H1 (cell line): ENCODE measurements around the gene SCG2. TPM values are rescaled to one million over a fixed set of nuclear protein-coding genes. Genes with fewer than 3 reads are reported as not detected.

Experiments used
- CHD2 ChIP-seq: IDR thresholded peaks from 2 replicates; pipeline ENCODE4 v1.6.1; 2012; ENCODE audit warnings: low read length, improper control_type of control experiment
- CREB1 ChIP-seq: IDR thresholded peaks from 2 replicates; pipeline ENCODE4 v1.6.1; 2012; ENCODE audit warnings: inconsistent platforms
- HDAC6 ChIP-seq: IDR thresholded peaks from one replicate; pipeline ENCODE4 v1.7.1; 2012; ENCODE audit warnings: low read depth, mild to moderate bottlenecking, inconsistent platforms, low read length, moderate library complexity
- JUND ChIP-seq: IDR thresholded peaks from 2 replicates; pipeline ENCODE4 v1.6.1; 2011; ENCODE audit warnings: mild to moderate bottlenecking, improper control_type of control experiment, low read length
- RNF2 ChIP-seq: fragments of 200-900, 300-1000 bp; sonication (generic); IDR thresholded peaks from 2 replicates; pipeline ENCODE4 v1.7.1; 2016; ENCODE audit warnings: borderline replicate concordance, low read depth, mild to moderate bottlenecking, antibody characterized with exemption, low read length; ENCODE audit not compliant: poor library complexity, severe bottlenecking; ENCODE audit errors: missing control alignments
- RXRA ChIP-seq: IDR thresholded peaks from 2 replicates; pipeline ENCODE4 v1.6.1; 2011; ENCODE audit warnings: low read depth, mild to moderate bottlenecking, low read length, moderate library complexity; ENCODE audit not compliant: insufficient read depth
- SP2 ChIP-seq: IDR thresholded peaks from 2 replicates; pipeline ENCODE4 v1.6.1; 2012; ENCODE audit warnings: mild to moderate bottlenecking, low read length, inconsistent platforms
- TBP ChIP-seq: IDR thresholded peaks from 2 replicates; pipeline ENCODE4 v1.6.1; 2011; ENCODE audit warnings: low read depth, low read length, improper control_type of control experiment
- TEAD4 ChIP-seq: IDR thresholded peaks from 2 replicates; pipeline ENCODE4 v1.6.1; 2012; ENCODE audit warnings: low read depth, low read length, inconsistent platforms, mixed read lengths
- polyA plus RNA-seq, 7 experiments: library from polyadenylated mRNA; depleted of rRNA in 3 of 7; stranded (reverse) in 5 of 7; unstranded in 2 of 7; fragments of >200 nt in 5 of 7; fragments of 200-250 nt in 2 of 7; gene quantifications; 1 replicate in 5 of 7; 2 replicates in 1 of 7; 4 replicates in 1 of 7; pipeline versions ENCODE4 v1.2.1 to v1.2.3, GENCODE V29; 2011 to 2013; ENCODE audit warnings: missing spikeins in 2 of 7, mixed read lengths in 2 of 7
- total RNA-seq: library from RNA; stranded (reverse); fragmentation: NEBNext Ultra II Directional; extraction: Animal tissue kit (Norgen Biotek cat#: 25700); gene quantifications from 2 replicates; pipeline ENCODE4 v1.2.1, GENCODE V29; 2021

SCG2 gene
- total and polyA plus RNA-seq, 2 of the 8 experiments (the other 6 are each of a cell fraction or from before 2014, with no cell fraction given), result 0.54 to 1.0 TPM

DNA sequence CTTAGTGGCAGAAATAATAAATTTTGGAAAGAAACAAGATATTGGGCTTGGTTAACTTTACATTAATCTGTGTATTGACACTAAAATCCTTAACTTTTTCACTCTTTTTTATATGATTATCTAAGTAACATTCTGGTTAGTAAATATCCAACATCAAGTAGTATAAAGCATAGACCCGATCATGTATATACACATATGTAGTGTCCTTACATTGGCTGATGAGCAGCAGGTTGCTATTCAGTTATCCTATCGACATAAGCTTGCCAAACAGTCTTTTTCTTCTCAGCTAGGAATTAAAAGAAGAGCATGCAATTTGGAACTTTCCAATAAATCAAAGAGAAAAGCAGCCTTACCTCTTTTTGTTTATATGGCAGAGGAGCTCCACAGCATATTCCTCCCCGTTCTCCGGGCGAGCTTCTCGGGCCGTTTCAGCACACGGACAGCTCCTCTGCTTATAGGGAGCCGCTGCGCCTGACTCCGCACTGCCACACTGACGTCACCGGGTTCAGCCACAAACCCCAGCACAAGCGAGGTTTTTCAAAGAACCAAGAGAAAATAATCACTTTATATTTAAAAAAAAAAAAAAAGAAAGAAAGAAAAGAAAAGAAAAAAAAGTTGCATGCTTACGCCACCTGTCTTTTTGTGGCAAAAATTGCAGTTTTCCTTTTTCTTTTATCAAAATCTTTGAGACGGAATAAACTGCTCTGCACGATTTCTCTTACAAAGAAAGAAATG lies at the start of gene SCG2 (continued):
- no peak for TF ChIP-seq TBP
- TF ChIP-seq CHD2, result no peak
- TF ChIP-seq RXRA, result no peak
- TF ChIP-seq RNF2, result no peak
- TF ChIP-seq HDAC6, result no peak
- peak; percentile 84 for TF ChIP-seq CREB1
- TF ChIP-seq JUND, result peak; percentile 88
- no peak for TF ChIP-seq SP2
- TF ChIP-seq TEAD4, result 0 out of 2 replicates have a peak, but pooled peaks have one; percentile 5
